ENCODE measurements around the gene UBL4A. TPM values are rescaled to one million over a fixed set of nuclear protein-coding genes. Genes with fewer than 3 reads are reported as not detected.

UBL4A gene
- total RNA-seq, 3 donors from 2014 or later (not counting 1 experiment from before 2014, with no cell fraction given) = 11.7 to 22.4 (median 17.6) TPM

GRCh38 chrX:154467556-154467955 is 18.9 kb downstream of the UBL4A start:
- no peak for DNase-seq
- Mint-ChIP-seq H3K4me3 (no peak overlapping the region), H3K9me3 (no peaks in the 10 kb centered on the region)

GRCh38 chrX:154466907-154467306 is 19.5 kb downstream of the UBL4A start:
- intact Hi-C loops (cut with micrococcal nuclease) = no loop called here
- H3K27me3 ChIP-seq (ENCODE audit: control insufficient read depth, insufficient read depth, low read length) = no peaks in the 10 kb centered on the region
- Mint-ChIP-seq H3K27me3 (ENCODE audit: low read depth in 2 of 2) (no peaks in the 10 kb centered on the region), H3K4me1 (peaks cover 0 to under 1% of the 10 kb centered on the region in 2 donors), H3K9me3 (no peaks in the 10 kb centered on the region), H3K36me3 (no peaks in the 10 kb centered on the region), H3K4me3 (no peak overlapping the region), H3K27ac (no peak overlapping the region)
- no peaks in the 10 kb centered on the region for H3K9me3 ChIP-seq (ENCODE audit: control insufficient read depth, insufficient read depth, low read length)
- H3K4me1 ChIP-seq (ENCODE audit: control insufficient read depth, insufficient read depth, low read length) = no peaks in the 10 kb centered on the region
- WGBS (ENCODE audit: insufficient coverage) = 97% methylated on average over 15 of the region's 15 CpGs
- ATAC-seq (no peak), DNase-seq (no peak)
- no peak overlapping the region for H3K4me3 ChIP-seq (ENCODE audit: low read length)
- no peak for TF ChIP-seq CTCF (IDR thresholded peaks at IDR 0.05)
- H3K27ac ChIP-seq (ENCODE audit: low read length) = no peak overlapping the region
- H3K36me3 ChIP-seq (ENCODE audit: control insufficient read depth, insufficient read depth, low read length) = peaks cover 16% of the 10 kb centered on the region

More at GRCh38 chrX:154467556-154467955, 18.9 kb downstream of the UBL4A start:
- no peak overlapping the region for H3K4me3 ChIP-seq (ENCODE audit: low read length)
- Mint-ChIP-seq H3K36me3 (no peaks in the 10 kb centered on the region), H3K4me1 (no peaks in the 10 kb centered on the region), H3K27ac (no peak overlapping the region), H3K27me3 (ENCODE audit: low read depth in 2 of 2) (no peaks in the 10 kb centered on the region)
- no peaks in the 10 kb centered on the region for H3K4me1 ChIP-seq (ENCODE audit: control insufficient read depth, insufficient read depth, low read length)
- H3K27ac ChIP-seq (ENCODE audit: low read length) = no peak overlapping the region
- H3K27me3 ChIP-seq (ENCODE audit: control insufficient read depth, insufficient read depth, low read length) = no peaks in the 10 kb centered on the region
- 97% methylated on average over 21 of the region's 21 CpGs for WGBS (ENCODE audit: insufficient coverage)
- H3K9me3 ChIP-seq (ENCODE audit: control insufficient read depth, insufficient read depth, low read length) = no peaks in the 10 kb centered on the region
- no peak for TF ChIP-seq CTCF (IDR thresholded peaks at IDR 0.05)
- intact Hi-C loops (cut with micrococcal nuclease) = no loop called here
- ATAC-seq = no peak
- peaks cover 16% of the 10 kb centered on the region for H3K36me3 ChIP-seq (ENCODE audit: control insufficient read depth, insufficient read depth, low read length)

GRCh38 chrX:154466036-154466435 is 20.4 kb downstream of the UBL4A start:
- 96% methylated on average over 30 of the region's 32 CpGs for WGBS (ENCODE audit: insufficient coverage)

More at GRCh38 chrX:154466036-154466435, 20.4 kb downstream of the UBL4A start:
- ATAC-seq = no peak
- Histone ChIP-seq H3K4me1 (ENCODE audit: control insufficient read depth, insufficient read depth, low read length) (no peaks in the 10 kb centered on the region), H3K27ac (ENCODE audit: low read length) (no peak overlapping the region), H3K27me3 (ENCODE audit: control insufficient read depth, insufficient read depth, low read length) (no peaks in the 10 kb centered on the region), H3K9me3 (ENCODE audit: control insufficient read depth, insufficient read depth, low read length) (no peaks in the 10 kb centered on the region), H3K36me3 (ENCODE audit: control insufficient read depth, insufficient read depth, low read length) (peaks cover 14% of the 10 kb centered on the region), H3K4me3 (ENCODE audit: low read length) (no peak overlapping the region)
- Mint-ChIP-seq H3K27me3 (ENCODE audit: low read depth in 2 of 2) (no peaks in the 10 kb centered on the region), H3K4me1 (peaks cover 0 to 4% of the 10 kb centered on the region in 2 donors), H3K36me3 (no peaks in the 10 kb centered on the region), H3K27ac (no peak overlapping the region), H3K9me3 (no peaks in the 10 kb centered on the region), H3K4me3 (no peak overlapping the region)
- no peak for DNase-seq
- intact Hi-C loops (cut with micrococcal nuclease) = no loop called here
- no peak for TF ChIP-seq CTCF (IDR thresholded peaks at IDR 0.05)
